Right lobe of liver (tissue), 6 donors: ENCODE data around the gene COQ9. TPM values are rescaled to one million over a fixed set of nuclear protein-coding genes. Genes with fewer than 3 reads are reported as not detected.
A peak's percentile ranks its signal among the peaks of the same experiment; 100 is the strongest.

Source experiments
- ATAC-seq, 4 donors: fragments of 200-7000 bp; cut with Tn5 transposase; one replicate each; pipeline ENCODE4 v1.9.1; 2020; ENCODE audit warnings: mild to moderate bottlenecking in 4 of 4, moderate library complexity in 4 of 4
- DNase-seq, 3 donors: peaks; one replicate each; pipeline ENCODE4 v3.0.0-alpha.2; 2020
- H3K27ac ChIP-seq, 3 donors: fragments of 200-600 bp; one replicate each; pipeline ENCODE4 v1.8.0; 2022
- H3K27me3 ChIP-seq, 2 donors: fragments of 200-600 bp; one replicate each; pipeline ENCODE4 v1.8.0; 2022
- H3K36me3 ChIP-seq, 4 donors: fragments of 200-600 bp; sonication (generic) in 1 of 4; one replicate each; pipeline versions ENCODE4 v1.5.1 to v1.8.0; 2017 to 2022; ENCODE audit warnings: control low read depth in 1 of 4
- H3K4me1 ChIP-seq, 4 donors: fragments of 200-600 bp; sonication (generic) in 1 of 4; one replicate each; pipeline versions ENCODE4 v1.5.1 to v1.8.0; 2017 to 2022; ENCODE audit warnings: control low read depth in 1 of 4
- H3K4me3 ChIP-seq, 3 donors: fragments of 200-600 bp; one replicate each; pipeline ENCODE4 v1.8.0; 2022
- H3K9me3 ChIP-seq, 4 donors: fragments of 200-600 bp; sonication (generic) in 1 of 4; one replicate each; pipeline versions ENCODE4 v1.5.1 to v1.8.0; 2017 to 2022; ENCODE audit warnings: control low read depth in 1 of 4
- CTCF ChIP-seq, 4 donors: fragments of 200-600 bp in 3 of 4; fragments of 450-650 bp in 1 of 4; IDR thresholded peaks; one replicate each; pipeline versions ENCODE4 v1.5.1 to v1.8.0; 2016 to 2022; ENCODE audit warnings: antibody characterized with exemption in 4 of 4, mild to moderate bottlenecking in 2 of 4
- POLR2A ChIP-seq: fragments of 450-650 bp; IDR thresholded peaks from one replicate; pipeline ENCODE4 v1.6.1; 2017; ENCODE audit warnings: antibody characterized with exemption, mild to moderate bottlenecking
- WGBS: methylation state at CpG from one replicate; pipeline ENCODE4 v1.1.6; 2018; ENCODE audit warnings: low coverage, low lambda C conversion rate; ENCODE audit not compliant: insufficient coverage; ENCODE audit errors: missing lambda C conversion rate; 5-methylcytosine and 5-hydroxymethylcytosine counted together
- intact Hi-C, 2 donors: fragments of 100-400 bp; cut with DNase I; formaldehyde crosslinking; loops; one replicate each; pipeline versions ENCODE4 v1.11.2 to v1.14.1; 2022
- total RNA-seq, 6 experiments: library from RNA; depleted of rRNA in 2 of 6; stranded (reverse); fragments of >200 nt in 2 of 6; fragmentation: NEBNext Ultra II Directional in 3 of 6; extraction: Animal tissue kit (Norgen Biotek cat#: 25700) in 3 of 6; gene quantifications; one replicate each; pipeline versions ENCODE4 v1.1.0 to v1.2.4, GENCODE V29; 2016 to 2023
- donor health status: DM: no; HTN: yes; CAD: no.
- donor health status: DM: no; HTN: no; CAD: no.
- donor health status: DM: no; HTN: no; CAD: no.
- donor health status: DM: no; HTN: yes; CAD: no.
- donor health status: DM: no; HTN: yes; CAD: no.

The COQ9 gene
- total RNA-seq, 6 experiments from 2014 or later, result 43.2 to 81.4 (median 55.3) TPM

GRCh38 chr16:57409870-57410587 is 37.2 kb upstream of the COQ9 start:
- 33% methylated on average over 3 of the region's 14 CpGs for WGBS
- Histone ChIP-seq H3K4me3 (no peak overlapping the region), H3K4me1 (no peaks in the 10 kb centered on the region), H3K9me3 (no peaks in the 10 kb centered on the region), H3K27me3 (no peaks in the 10 kb centered on the region), H3K36me3 (no peaks in the 10 kb centered on the region), H3K27ac (no peak overlapping the region)
- TF ChIP-seq POLR2A (no peak), CTCF (IDR thresholded peaks at IDR 0.05) (no peak)
- peak in 2 of 4 donors; percentile 7 to 39 for ATAC-seq
- intact Hi-C loops, result loop anchor here in 1 of 2 donors (5.0 kb wide), 1 partner anchor 98 kb away; no protein-coding TSS in a partner anchor
- DNase-seq, result no peak

GRCh38 chr16:57411362-57411976 is 35.8 kb upstream of the COQ9 start:
- Histone ChIP-seq H3K4me1 (no peaks in the 10 kb centered on the region), H3K27ac (no peak overlapping the region), H3K9me3 (no peaks in the 10 kb centered on the region), H3K36me3 (no peaks in the 10 kb centered on the region), H3K4me3 (no peak overlapping the region), H3K27me3 (no peaks in the 10 kb centered on the region)
- DNase-seq, result no peak
- intact Hi-C loops, result no loop called here
- no peak for ATAC-seq
- no CpG with 5 or more reads among the region's 12 CpGs for WGBS
- TF ChIP-seq CTCF (IDR thresholded peaks at IDR 0.05) (no peak), POLR2A (no peak)

- H3K9me3 ChIP-seq, result no peaks in the 10 kb centered on the region
- H3K4me3 ChIP-seq, result no peak overlapping the region
- ATAC-seq (no peak), DNase-seq (no peak)
- intact Hi-C loops, result no loop called here
- no peaks in the 10 kb centered on the region for H3K27me3 ChIP-seq
- no peak overlapping the region for H3K27ac ChIP-seq
- no CpG with 5 or more reads among the region's 9 CpGs for WGBS
- TF ChIP-seq POLR2A (no peak), CTCF (IDR thresholded peaks at IDR 0.05) (no peak)
- H3K4me1 ChIP-seq, result peaks cover 0 to 8% (median 3%) of the 10 kb centered on the region in 4 donors
- no peaks in the 10 kb centered on the region for H3K36me3 ChIP-seq
Observed at GRCh38 chr16:57412584-57412983, 34.7 kb upstream of the COQ9 start.

GRCh38 chr16:57413301-57413730 is 34.0 kb upstream of the COQ9 start:
- WGBS, result 67% methylated on average over 1 of the region's 5 CpGs
- intact Hi-C loops, result no loop called here
- no peaks in the 10 kb centered on the region for H3K9me3 ChIP-seq
- ATAC-seq (no peak), DNase-seq (no peak)
- H3K27me3 ChIP-seq, result no peaks in the 10 kb centered on the region
- no peak overlapping the region for H3K4me3 ChIP-seq
- H3K27ac ChIP-seq, result no peak overlapping the region
- H3K36me3 ChIP-seq, result no peaks in the 10 kb centered on the region
- H3K4me1 ChIP-seq, result peaks cover 0 to 13% (median 5%) of the 10 kb centered on the region in 4 donors
- TF ChIP-seq POLR2A (no peak), CTCF (IDR thresholded peaks at IDR 0.05) (no peak)
